Caco-2 (cell line): ENCODE data around the gene CTTNBP2NL. TPM values are rescaled to one million over a fixed set of nuclear protein-coding genes. Genes with fewer than 3 reads are reported as not detected.

Experiments
- BruUV-seq: library from RNA; stranded (reverse); fragments of 400-500 nt; replicated peaks from 2 replicates; lab custom pipeline; 2021; lab: Mats Ljungman, UMichigan
- CTCF ChIA-PET: fragments of 300-600 bp; sonication (Branson Sonifier 250); formaldehyde crosslinking; loops from one replicate; lab custom pipeline; 2022; ENCODE audit warnings: antibody characterized with exemption; lab: Charles Lee
- POLR2A ChIA-PET: fragments of 300-600 bp; sonication (Branson Sonifier 250); formaldehyde crosslinking; loops from one replicate; lab custom pipeline; 2022; ENCODE audit warnings: antibody characterized with exemption; lab: Charles Lee
- DNase-seq, 2 experiments: peaks; one replicate each; pipeline versions ENCODE4 v3.0.0 to v3.0.0-alpha.2; 2020 to 2022
- H3K27me3 ChIP-seq: replicated peaks from 2 replicates; pipeline ENCODE4 v1.6.0; 2011; ENCODE audit warnings: low read length; ENCODE audit not compliant: control insufficient read depth, insufficient read depth
- H3K36me3 ChIP-seq: 2 replicates; pipeline ENCODE4 v1.5.1; 2011; ENCODE audit warnings: low read length; ENCODE audit not compliant: control insufficient read depth, insufficient read depth
- H3K4me1 ChIP-seq: fragments of 250-450 bp; sonication (Bioruptor Pico); 2 replicates; pipeline ENCODE4 v1.5.1; 2020; ENCODE audit warnings: mild to moderate bottlenecking
- H3K4me3 ChIP-seq: 2 replicates; pipeline ENCODE4 v1.5.1; 2011; ENCODE audit warnings: low read depth, mild to moderate bottlenecking, control low read depth, low read length
- H3K9me3 ChIP-seq: fragments of 250-450 bp; sonication (Bioruptor Pico); 2 replicates; pipeline ENCODE4 v1.5.1; 2020; ENCODE audit warnings: mild to moderate bottlenecking, moderate library complexity
- H3K27ac Mint-ChIP-seq: one replicate; pipeline ENCODE4 v1.8.0; 2022; ENCODE audit warnings: mixed read lengths; ENCODE audit not compliant: unreplicated experiment
- H3K27me3 Mint-ChIP-seq: one replicate; pipeline ENCODE4 v1.8.0; 2022; ENCODE audit warnings: mixed read lengths; ENCODE audit not compliant: insufficient read depth, unreplicated experiment
- H3K36me3 Mint-ChIP-seq: one replicate; pipeline ENCODE4 v1.8.0; 2022; ENCODE audit warnings: mild to moderate bottlenecking, mixed read lengths; ENCODE audit not compliant: insufficient read depth, unreplicated experiment
- H3K4me1 Mint-ChIP-seq: one replicate; pipeline ENCODE4 v1.8.0; 2022; ENCODE audit warnings: low read depth, mixed read lengths; ENCODE audit not compliant: unreplicated experiment
- H3K4me3 Mint-ChIP-seq: one replicate; pipeline ENCODE4 v1.8.0; 2022; ENCODE audit warnings: mild to moderate bottlenecking, moderate library complexity, mixed read lengths; ENCODE audit not compliant: unreplicated experiment
- H3K9me3 Mint-ChIP-seq: one replicate; pipeline ENCODE4 v1.8.0; 2022; ENCODE audit warnings: mixed read lengths; ENCODE audit not compliant: unreplicated experiment
- CTCF ChIP-seq, 2 experiments: fragments of 200-600 bp in 1 of 2; IDR thresholded peaks; 1 replicate in 1 of 2; 2 replicates in 1 of 2; pipeline versions ENCODE4 v1.5.1 to v1.8.0; 2011 to 2022; ENCODE audit warnings: antibody characterized with exemption in 1 of 2, control low read depth in 1 of 2, inconsistent platforms in 1 of 2, low read depth in 1 of 2, low read length in 1 of 2, mild to moderate bottlenecking in 1 of 2, moderate library complexity in 1 of 2; ENCODE audit not compliant: insufficient read depth in 1 of 2, severe bottlenecking in 1 of 2, unreplicated experiment in 1 of 2
- intact Hi-C: fragments of 100-400 bp; cut with micrococcal nuclease; formaldehyde crosslinking; loops from one replicate; pipeline ENCODE4 v1.10.0; 2022; ENCODE audit not compliant: unreplicated experiment
- total RNA-seq: library from RNA; stranded (reverse); gene quantifications from 2 replicates; pipeline ENCODE4 v1.2.3, GENCODE V29; 2022

The CTTNBP2NL gene
- total RNA-seq, 1 experiment from 2014 or later: 11.3 TPM

GRCh38 chr1:112369392-112370285, 26.4 kb upstream of the CTTNBP2NL start:
- Mint-ChIP-seq H3K4me3 (no peak overlapping the region), H3K27me3 (peaks cover 19% of the 10 kb centered on the region), H3K4me1 (no peaks in the 10 kb centered on the region), H3K9me3 (no peaks in the 10 kb centered on the region), H3K36me3 (no peaks in the 10 kb centered on the region), H3K27ac (no peak overlapping the region)
- POLR2A ChIA-PET: no interaction called here
- Histone ChIP-seq H3K4me1 (no peaks in the 10 kb centered on the region), H3K27me3 (no peaks in the 10 kb centered on the region; the same call in 1 of the 2 replicates), H3K4me3 (no peak overlapping the region), H3K36me3 (no peaks in the 10 kb centered on the region), H3K9me3 (no peaks in the 10 kb centered on the region)
- intact Hi-C loops: loop anchor here (1.0 to 2.0 kb wide), 2 partner anchors 11 to 71 kb away; no protein-coding TSS in a partner anchor
- peak; percentile 83 to 91 for TF ChIP-seq CTCF (IDR thresholded peaks at IDR 0.05; ENCODE audit: insufficient read depth in 1 of 2, low read depth in 1 of 2, low read length in 1 of 2, severe bottlenecking in 1 of 2, unreplicated experiment in 1 of 2)
- CTCF ChIA-PET: interaction anchor here (0.6 kb wide), 4 partner anchors 10 to 394 kb away, joined by 3 to 5 read pairs (median 4); no protein-coding TSS in a partner anchor
- BruUV-seq: no TSS peak
- peak; percentile 78 to 87 for DNase-seq

GRCh38 chr1:112370996-112371395, 25.0 kb upstream of the CTTNBP2NL start:
- Mint-ChIP-seq H3K27ac (no peak overlapping the region), H3K4me1 (no peaks in the 10 kb centered on the region), H3K36me3 (no peaks in the 10 kb centered on the region), H3K9me3 (no peaks in the 10 kb centered on the region), H3K4me3 (no peak overlapping the region), H3K27me3 (peaks cover 18% of the 10 kb centered on the region)
- no peak overlapping the region for H3K4me3 ChIP-seq
- no peaks in the 10 kb centered on the region for H3K9me3 ChIP-seq
- no peak for DNase-seq
- TF ChIP-seq CTCF (IDR thresholded peaks at IDR 0.05; ENCODE audit: insufficient read depth in 1 of 2, low read depth in 1 of 2, low read length in 1 of 2, severe bottlenecking in 1 of 2, unreplicated experiment in 1 of 2): no peak
- H3K4me1 ChIP-seq: no peaks in the 10 kb centered on the region
- no TSS peak for BruUV-seq
- no peaks in the 10 kb centered on the region for H3K36me3 ChIP-seq
- POLR2A ChIA-PET: no interaction called here
- H3K27me3 ChIP-seq: no peaks in the 10 kb centered on the region; the same call in 1 of the 2 replicates
- CTCF ChIA-PET: interaction anchor here (0.8 kb wide), 1 partner anchor 72 kb away, joined by 3 read pairs; no protein-coding TSS in a partner anchor
- intact Hi-C loops: no loop called here

DNA sequence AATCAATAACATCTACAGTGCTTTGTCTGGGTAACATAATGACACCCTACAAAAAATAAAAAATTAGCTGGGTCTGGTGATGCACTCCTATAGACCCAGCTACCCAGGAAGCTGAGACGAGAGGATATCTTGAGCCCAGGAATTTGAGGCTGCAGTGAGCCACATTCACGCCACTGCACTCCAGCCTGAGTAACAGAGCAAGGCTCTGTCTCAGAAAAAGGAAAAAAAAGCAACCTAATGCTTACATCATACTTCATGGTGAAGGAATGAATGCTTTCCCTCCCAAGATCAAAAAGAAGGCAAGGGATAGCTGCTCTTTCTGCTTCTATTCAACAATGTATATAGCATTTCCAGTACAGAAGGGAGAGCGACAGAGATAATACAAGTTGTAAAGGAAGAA, 24.2 kb upstream of the CTTNBP2NL start:
- Histone ChIP-seq H3K9me3 (no peaks in the 10 kb centered on the region), H3K4me1 (no peaks in the 10 kb centered on the region), H3K4me3 (no peak overlapping the region), H3K27me3 (no peaks in the 10 kb centered on the region; the same call in 1 of the 2 replicates), H3K36me3 (no peaks in the 10 kb centered on the region)
- ChIA-PET POLR2A (no interaction called here), CTCF (interaction anchor here (0.8 kb wide), 1 partner anchor 73 kb away, joined by 3 read pairs; no protein-coding TSS in a partner anchor)
- Mint-ChIP-seq H3K36me3 (no peaks in the 10 kb centered on the region), H3K27me3 (peaks cover 18% of the 10 kb centered on the region), H3K4me1 (no peaks in the 10 kb centered on the region), H3K4me3 (no peak overlapping the region), H3K27ac (no peak overlapping the region), H3K9me3 (no peaks in the 10 kb centered on the region)
- intact Hi-C loops: no loop called here
- DNase-seq: no peak
- BruUV-seq: no TSS peak
- TF ChIP-seq CTCF (IDR thresholded peaks at IDR 0.05; ENCODE audit: insufficient read depth in 1 of 2, low read depth in 1 of 2, low read length in 1 of 2, severe bottlenecking in 1 of 2, unreplicated experiment in 1 of 2): no peak
